Raji (cell line): Measurements from ENCODE around the gene NOL7.

ENCODE experiments used
- POLR2A ChIP-seq: IDR thresholded peaks from 2 replicates; pipeline ENCODE4 v1.6.1; 2011; ENCODE audit warnings: low read depth, low read length, control low read depth; ENCODE audit not compliant: insufficient read depth

Gene NOL7

GRCh38 chr6:13586603-13587542, 28.3 kb upstream of the NOL7 start:
- TF ChIP-seq POLR2A, result no peak

GRCh38 chr6:13589801-13590200, 25.3 kb upstream of the NOL7 start:
- no peak for TF ChIP-seq POLR2A

- TF ChIP-seq POLR2A, result no peak
Observed at GRCh38 chr6:13590574-13591153, 24.5 kb upstream of the NOL7 start.

GRCh38 chr6:13591205-13591921, 23.8 kb upstream of the NOL7 start:
- no peak for TF ChIP-seq POLR2A

- TF ChIP-seq POLR2A, result no peak
Observed at GRCh38 chr6:13593103-13593502, 22.0 kb upstream of the NOL7 start.

- no peak for TF ChIP-seq POLR2A
Observed at GRCh38 chr6:13593720-13594119, 21.4 kb upstream of the NOL7 start.

- TF ChIP-seq POLR2A, result no peak
Observed at GRCh38 chr6:13597073-13597472, 18.1 kb upstream of the NOL7 start.

GRCh38 chr6:13600036-13600435, 15.1 kb upstream of the NOL7 start:
- TF ChIP-seq POLR2A, result no peak

GRCh38 chr6:13604135-13604534, 11.0 kb upstream of the NOL7 start:
- TF ChIP-seq POLR2A, result no peak

- no peak for TF ChIP-seq POLR2A
Observed at GRCh38 chr6:13604546-13605416, 10.4 kb upstream of the NOL7 start.

- no peak for TF ChIP-seq POLR2A
Observed at GRCh38 chr6:13605634-13606033, 9.5 kb upstream of the NOL7 start.

- no peak for TF ChIP-seq POLR2A
Observed at GRCh38 chr6:13611715-13612114, 3.4 kb upstream of the NOL7 start.

GRCh38 chr6:13613029-13613594, 2.0 kb upstream of the NOL7 start:
- TF ChIP-seq POLR2A, result peak; percentile 17; the same call in 1 of the 2 replicates

GRCh38 chr6:13614126-13614925, 809 bp upstream of the NOL7 start:
- no peak for TF ChIP-seq POLR2A
